LoVo (cell line): ENCODE data around the gene PCBP3.
A peak's percentile ranks its signal among the peaks of the same experiment; 100 is the strongest.
"Not testable (repeated sequence)": the region's sequence is repeated elsewhere in the genome, so short reads cannot be mapped to it uniquely, and the experiment has no call there.

Experiments used
- DNase-seq: peaks from one replicate; pipeline ENCODE4 v3.0.0-alpha.2; 2016; ENCODE audit warnings: low spot score

PCBP3 gene

DNA sequence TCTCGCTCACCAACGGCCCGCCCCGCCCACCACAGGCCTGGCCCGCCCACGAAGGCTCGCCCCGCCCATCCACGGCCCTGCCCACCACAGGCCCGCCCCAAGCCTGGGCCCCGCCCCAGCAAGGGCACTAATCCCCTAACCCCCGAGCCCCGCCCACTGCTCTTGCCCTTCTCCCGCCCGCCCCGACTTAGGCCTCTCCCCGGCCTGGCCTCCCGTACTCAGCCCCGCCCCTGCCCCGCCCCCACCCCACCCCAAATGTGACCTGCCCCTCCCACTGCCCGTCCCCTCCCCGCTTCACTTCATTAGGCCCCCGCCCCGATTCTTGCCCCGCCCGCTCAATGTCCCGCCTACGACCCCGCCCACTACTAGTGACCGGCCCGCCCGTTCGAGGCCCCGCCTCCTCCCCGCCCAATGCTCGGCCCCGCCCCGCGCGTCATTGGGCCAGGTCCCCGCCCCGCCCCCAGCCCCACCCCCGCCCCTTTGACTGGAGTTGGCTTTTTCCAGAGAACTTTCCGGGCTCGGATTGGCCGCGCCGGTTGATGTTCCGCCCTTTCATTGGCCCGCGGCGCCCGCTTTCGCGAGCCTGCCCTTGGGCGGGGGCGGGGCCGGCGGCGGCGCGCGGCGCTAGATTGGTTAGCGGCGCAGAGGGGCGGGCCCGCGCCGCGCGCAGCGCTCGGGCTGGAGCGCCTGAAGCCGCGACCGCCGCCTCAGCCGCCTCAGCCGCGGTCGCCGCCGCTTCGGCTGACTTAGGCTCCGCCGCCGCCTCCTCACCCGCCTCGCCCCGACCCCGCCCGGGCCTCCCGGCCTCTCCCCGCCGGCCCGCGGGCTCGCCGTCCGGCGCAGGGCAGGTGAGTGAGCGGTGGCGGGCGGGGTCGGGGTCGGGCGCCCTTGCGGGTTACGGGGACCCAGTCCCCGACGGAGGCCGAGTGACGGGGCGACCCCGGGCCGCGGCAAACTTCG, at the start of gene PCBP3:
TSS of gene PCBP3 (plus strand) at position 705 of the 960 bp plus-strand sequence. CDS start 206,361 bp downstream, outside the sequence.
- peak; percentile 86 for DNase-seq

GRCh38 chr21:45594721-45595489, 48.6 kb upstream of the PCBP3 start:
- no peak for DNase-seq

- DNase-seq, result no peak
These were observed 47.8 kb upstream of the PCBP3 start for GRCh38 chr21:45595574-45596295.

DNA sequence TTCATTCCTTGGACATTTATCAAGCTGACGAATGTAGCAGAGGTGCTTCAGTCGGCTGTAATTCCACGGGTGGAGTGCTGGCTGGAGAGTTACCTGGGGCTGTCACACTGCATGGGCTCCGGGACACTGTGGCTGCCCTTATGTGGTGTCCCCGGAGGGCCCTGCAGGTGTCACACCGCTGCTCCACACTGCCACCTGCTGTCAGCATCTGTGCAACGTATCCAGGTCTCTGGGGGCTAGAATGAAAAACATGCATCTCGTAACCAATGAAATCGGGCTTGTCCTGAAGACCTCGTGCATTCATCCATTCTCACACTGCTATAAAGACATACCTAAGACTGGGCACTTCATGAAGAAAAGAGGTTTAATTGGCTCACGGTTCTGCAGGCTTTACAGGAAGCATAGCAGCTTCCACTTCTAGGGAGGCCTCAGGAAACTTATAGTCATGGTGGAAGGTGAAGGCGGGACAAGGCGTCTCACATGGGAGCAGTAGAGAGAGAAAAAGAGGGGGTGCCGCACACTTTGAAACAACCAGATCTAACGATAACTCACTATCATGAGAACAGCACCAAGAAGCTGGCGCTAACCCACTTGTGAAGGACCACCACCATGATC, 46.7 kb upstream of the PCBP3 start:
- DNase-seq, result peak; percentile 69

GRCh38 chr21:45598109-45598508, 45.4 kb upstream of the PCBP3 start:
- no peak for DNase-seq

DNA sequence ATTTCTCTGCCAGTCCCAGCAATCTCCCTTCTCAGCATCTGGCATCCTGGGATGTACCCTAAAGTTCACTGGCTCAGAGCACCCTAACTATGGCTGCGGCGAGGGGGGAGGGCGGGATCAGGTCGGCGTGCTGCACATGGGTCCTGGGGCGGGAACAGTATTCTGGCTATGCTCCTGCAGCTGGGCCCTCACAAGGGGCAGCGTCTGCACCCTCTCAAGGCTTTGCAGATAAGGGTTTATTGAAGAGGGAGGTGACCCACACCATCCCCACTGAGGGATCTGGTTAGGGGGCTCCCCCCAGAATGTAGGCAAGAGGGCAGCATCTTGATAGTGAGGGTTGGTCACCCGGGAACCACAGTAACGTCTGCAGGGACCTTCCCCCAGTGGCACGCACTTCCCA, 44.9 kb upstream of the PCBP3 start:
- DNase-seq, result no peak

DNA sequence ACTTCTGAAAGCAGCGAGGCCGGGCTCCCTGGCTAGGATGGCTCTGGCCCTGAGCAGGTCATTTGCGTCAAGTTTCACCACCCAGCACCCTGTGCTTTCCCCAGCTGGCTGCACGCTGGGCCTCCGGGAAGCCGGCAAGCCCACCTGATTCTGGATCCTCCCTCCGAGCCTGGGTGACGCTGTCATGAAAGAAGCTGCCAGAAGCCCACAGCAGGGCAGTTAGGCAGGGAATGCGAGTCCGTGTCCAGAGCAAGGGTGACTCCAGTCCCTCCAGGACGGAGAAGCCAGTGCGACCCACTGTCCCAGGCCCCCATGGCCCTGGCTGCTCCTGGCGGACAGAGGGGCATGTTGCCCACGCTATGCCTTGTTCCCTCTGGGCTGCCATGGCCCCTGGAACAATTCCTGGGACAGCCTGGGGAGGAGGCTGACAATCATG, 44.4 kb upstream of the PCBP3 start:
- no peak for DNase-seq

DNA sequence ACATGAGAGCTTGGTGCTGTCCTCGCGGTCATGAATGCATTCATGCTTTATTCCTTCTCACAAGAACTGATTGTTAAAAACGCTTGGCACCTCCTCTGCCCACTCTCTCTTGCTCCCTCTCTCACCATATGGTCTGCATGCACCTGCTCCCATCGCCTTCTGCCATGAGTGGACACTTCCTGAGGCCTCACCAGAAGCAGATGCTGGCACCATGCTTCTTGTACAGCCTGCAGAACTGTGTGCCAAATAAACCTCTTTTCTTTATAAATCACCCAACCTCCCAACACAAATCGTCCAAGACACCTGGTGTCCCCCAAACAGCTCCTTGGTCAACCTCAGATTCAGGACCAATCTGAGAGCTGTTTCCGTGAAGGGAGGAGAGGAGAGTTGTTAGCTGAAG, 43.3 kb upstream of the PCBP3 start:
- no peak for DNase-seq

GRCh38 chr21:45601551-45601950, 42.0 kb upstream of the PCBP3 start:
- DNase-seq, result no peak

GRCh38 chr21:45602106-45602505, 41.4 kb upstream of the PCBP3 start:
- no peak for DNase-seq

GRCh38 chr21:45603481-45603880, 40.0 kb upstream of the PCBP3 start:
- DNase-seq, result no peak

- DNase-seq, result not testable (repeated sequence)
These were observed 38.8 kb upstream of the PCBP3 start for GRCh38 chr21:45604681-45605080.

DNA sequence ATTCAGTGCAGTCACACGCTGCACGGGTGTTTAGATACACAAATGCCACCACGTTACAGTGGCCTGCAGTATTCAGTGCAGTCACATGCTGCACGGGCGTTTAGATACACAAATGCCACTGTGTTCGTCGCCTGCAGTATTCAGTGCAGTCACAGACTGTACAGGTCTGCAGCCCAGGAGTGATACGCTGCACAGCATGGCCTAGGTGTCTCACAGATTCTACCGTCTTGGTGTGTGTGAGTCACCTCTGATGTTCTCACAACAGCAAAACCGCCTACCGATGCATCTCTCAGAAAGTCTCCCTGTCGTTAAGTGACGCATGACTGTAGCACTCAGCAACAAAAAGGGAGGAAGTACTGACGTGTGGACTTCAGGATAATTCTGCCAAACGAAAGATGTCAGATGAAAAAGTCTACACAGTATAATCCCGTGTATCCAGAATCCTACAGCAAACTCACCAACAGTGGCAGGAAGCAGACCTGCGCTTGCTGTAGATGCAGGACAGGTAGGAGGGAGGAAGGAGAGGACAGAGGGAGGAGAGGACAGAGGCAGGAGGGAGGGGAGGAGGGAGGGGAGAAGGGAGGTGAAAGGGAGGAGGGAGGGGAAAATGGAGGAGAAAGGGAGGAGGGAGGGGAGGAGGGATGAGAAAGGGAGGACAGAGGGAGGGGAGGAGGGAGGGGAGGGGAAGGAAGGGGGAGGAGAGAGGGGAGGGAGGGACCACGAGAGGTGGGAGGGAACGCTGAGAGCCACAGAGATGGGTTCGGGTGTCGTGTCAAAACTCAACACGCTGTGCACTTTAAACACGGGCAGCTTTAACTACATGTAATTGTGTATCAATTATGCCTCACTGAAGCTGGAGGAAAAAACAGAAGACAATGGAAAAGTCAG, 36.3 kb upstream of the PCBP3 start:
- no peak for DNase-seq

- no peak for DNase-seq
These were observed 35.6 kb upstream of the PCBP3 start for GRCh38 chr21:45607909-45608295.

DNA sequence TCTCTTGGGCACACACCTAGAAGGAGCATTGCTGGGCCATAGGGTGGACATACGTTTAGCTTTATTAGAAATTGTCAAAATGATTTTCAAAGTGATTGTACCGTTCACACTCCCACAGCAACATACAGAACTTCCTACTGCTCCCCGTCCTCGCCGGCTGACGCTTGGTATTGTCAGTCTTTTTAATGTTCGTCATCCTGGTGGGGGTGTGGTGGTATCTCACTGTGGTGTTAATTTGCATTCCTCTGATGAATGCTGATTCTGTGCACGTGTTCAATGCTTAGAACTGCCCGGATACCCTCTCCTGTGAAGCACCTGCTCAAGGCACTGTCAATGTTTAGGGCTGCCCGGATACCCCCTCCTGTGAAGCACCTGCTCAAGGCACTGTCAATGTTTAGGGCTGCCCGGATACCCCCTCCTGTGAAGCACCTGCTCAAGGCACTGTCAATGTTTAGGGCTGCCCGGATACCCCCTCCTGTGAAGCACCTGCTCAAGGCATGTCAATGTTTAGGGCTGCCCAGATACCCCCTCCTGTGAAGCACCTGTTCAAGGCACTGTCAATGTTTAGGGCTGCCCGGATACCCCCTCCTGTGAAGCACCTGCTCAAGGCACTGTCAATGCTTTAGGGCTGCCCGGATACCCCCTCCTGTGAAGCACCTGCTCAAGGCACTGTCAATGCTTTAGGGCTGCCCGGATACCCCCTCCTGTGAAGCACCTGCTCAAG, 34.6 kb upstream of the PCBP3 start:
- DNase-seq, result not testable (repeated sequence)

- not testable (repeated sequence) for DNase-seq
These were observed 33.9 kb upstream of the PCBP3 start for GRCh38 chr21:45609616-45610015.

GRCh38 chr21:45611296-45611695, 32.2 kb upstream of the PCBP3 start:
- DNase-seq, result no peak

DNA sequence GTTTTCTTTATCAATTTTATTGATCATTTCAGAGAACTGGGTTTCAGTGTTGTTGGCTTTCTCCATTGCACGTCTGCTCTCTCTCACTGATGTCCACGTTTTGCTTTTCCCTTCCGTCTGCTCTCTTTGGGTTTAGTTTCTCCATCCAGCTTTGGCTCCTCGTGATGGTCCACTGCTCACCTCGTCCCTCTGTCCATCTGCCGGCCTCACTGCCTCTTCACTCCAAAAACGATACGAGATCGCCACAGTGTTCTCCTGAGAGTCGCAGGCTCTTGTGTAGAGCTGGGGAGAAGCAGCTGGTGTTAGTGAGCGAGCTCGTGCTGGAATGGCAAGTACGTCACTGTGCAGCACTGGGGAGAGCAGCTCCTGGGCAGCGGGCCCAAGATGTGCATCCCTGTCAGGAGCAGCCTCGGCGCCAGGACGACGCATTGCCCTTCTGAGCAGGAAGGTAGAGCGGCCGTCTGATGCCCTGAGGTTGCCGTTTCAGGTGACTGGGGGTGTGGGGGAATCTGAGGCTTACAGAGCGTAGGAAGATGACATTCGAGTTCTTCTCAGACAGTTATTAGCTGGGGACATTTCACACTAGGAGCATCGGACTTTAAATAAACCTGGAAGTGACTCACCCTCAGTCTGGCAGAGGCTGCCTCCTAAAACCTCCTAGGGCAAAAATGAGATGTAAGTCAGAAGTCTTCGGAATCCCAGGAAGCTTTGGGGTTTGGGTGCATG, 31.4 kb upstream of the PCBP3 start:
- no peak for DNase-seq

- DNase-seq, result not testable (repeated sequence)
These were observed 30.9 kb upstream of the PCBP3 start for GRCh38 chr21:45612665-45613019.
